ENCODE measurements around the gene RIPPLY3.
"Not testable (repeated sequence)": the region's sequence is repeated elsewhere in the genome, so short reads cannot be mapped to it uniquely, and the experiment has no call there.

Gene RIPPLY3

DNA sequence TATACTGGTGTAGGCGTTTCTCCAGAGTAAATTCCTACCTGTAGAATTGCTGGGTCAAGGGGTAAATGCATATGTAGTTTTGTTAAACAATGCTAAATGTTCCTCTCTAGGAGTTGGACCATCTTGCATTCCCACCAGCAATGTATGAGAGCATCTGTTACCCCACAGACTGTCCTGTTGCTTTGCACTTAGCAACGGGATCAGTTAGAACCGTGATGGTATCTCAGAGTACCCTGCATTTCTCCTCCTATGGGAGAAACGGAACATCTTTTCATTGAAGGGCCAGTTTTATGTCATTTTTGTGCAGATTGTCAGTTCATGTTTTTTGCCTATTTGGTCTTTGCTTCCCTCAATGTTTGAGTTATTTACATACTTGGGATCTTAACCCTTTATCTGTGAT, 18.0 kb upstream of the RIPPLY3 start:
- Histone ChIP-seq H3K9ac (no peak overlapping the region), H3K27ac (no peak overlapping the region), H3K79me2 (no peaks in the 10 kb centered on the region), H3K36me3 (ENCODE audit: control insufficient read depth, insufficient read depth, low read length) (no peaks in the 10 kb centered on the region), H3K9me3 (ENCODE audit: control insufficient read depth, low read length) (no peaks in the 10 kb centered on the region), H3K4me3 (ENCODE audit: low read depth, low read length) (no peak overlapping the region), H3K4me2 (ENCODE audit: low read length) (no peak overlapping the region), H3K4me1 (no peaks in the 10 kb centered on the region), H3K27me3 (ENCODE audit: control insufficient read depth, insufficient read depth, low read length) (no peaks in the 10 kb centered on the region), H2AFZ (no peak overlapping the region)
- TF ChIP-seq, protein P1, sequence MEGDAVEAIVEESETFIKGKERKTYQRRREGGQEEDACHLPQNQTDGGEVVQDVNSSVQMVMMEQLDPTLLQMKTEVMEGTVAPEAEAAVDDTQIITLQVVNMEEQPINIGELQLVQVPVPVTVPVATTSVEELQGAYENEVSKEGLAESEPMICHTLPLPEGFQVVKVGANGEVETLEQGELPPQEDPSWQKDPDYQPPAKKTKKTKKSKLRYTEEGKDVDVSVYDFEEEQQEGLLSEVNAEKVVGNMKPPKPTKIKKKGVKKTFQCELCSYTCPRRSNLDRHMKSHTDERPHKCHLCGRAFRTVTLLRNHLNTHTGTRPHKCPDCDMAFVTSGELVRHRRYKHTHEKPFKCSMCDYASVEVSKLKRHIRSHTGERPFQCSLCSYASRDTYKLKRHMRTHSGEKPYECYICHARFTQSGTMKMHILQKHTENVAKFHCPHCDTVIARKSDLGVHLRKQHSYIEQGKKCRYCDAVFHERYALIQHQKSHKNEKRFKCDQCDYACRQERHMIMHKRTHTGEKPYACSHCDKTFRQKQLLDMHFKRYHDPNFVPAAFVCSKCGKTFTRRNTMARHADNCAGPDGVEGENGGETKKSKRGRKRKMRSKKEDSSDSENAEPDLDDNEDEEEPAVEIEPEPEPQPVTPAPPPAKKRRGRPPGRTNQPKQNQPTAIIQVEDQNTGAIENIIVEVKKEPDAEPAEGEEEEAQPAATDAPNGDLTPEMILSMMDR (IDR thresholded peaks at IDR 0.05), result no peak

DNA sequence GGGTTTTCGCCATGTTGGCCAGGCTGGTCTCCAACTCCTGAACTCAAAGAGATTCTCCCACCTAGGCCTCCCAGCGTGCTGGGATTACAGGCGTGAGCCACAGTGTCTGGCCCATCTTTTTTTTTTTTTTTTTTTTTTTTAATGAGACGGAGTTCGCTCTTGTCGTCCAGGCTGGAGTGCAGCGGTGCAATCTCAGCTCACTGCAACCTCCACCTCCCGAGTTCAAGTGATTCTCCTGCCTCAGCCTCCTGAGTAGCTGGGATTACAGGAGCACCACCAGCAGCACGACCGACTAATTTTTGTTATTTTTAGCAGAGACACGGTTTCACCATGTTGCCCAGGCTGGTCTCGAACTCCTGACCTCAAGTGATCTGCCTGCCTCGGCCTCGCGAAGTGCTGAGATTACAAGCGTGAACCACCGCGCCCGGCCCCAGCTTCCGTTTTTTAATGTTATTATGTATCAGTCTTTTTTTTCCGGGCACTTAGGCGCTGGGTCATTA, 17.3 kb upstream of the RIPPLY3 start:
- not testable (repeated sequence) for H3K36me3 ChIP-seq (ENCODE audit: control insufficient read depth, insufficient read depth, low read length); H3K9me3 ChIP-seq (ENCODE audit: control insufficient read depth, low read length); H3K79me2 ChIP-seq; H3K4me1 ChIP-seq; H3K27me3 ChIP-seq (ENCODE audit: control insufficient read depth, insufficient read depth, low read length)
- Histone ChIP-seq H3K9ac (peak overlapping the region; percentile 28), H3K27ac (peak overlapping the region; percentile 86), H3K4me3 (ENCODE audit: low read depth, low read length) (peak overlapping the region; percentile 58), H3K4me2 (ENCODE audit: low read length) (peak overlapping the region; percentile 92), H2AFZ (peak overlapping the region; percentile 95)

DNA sequence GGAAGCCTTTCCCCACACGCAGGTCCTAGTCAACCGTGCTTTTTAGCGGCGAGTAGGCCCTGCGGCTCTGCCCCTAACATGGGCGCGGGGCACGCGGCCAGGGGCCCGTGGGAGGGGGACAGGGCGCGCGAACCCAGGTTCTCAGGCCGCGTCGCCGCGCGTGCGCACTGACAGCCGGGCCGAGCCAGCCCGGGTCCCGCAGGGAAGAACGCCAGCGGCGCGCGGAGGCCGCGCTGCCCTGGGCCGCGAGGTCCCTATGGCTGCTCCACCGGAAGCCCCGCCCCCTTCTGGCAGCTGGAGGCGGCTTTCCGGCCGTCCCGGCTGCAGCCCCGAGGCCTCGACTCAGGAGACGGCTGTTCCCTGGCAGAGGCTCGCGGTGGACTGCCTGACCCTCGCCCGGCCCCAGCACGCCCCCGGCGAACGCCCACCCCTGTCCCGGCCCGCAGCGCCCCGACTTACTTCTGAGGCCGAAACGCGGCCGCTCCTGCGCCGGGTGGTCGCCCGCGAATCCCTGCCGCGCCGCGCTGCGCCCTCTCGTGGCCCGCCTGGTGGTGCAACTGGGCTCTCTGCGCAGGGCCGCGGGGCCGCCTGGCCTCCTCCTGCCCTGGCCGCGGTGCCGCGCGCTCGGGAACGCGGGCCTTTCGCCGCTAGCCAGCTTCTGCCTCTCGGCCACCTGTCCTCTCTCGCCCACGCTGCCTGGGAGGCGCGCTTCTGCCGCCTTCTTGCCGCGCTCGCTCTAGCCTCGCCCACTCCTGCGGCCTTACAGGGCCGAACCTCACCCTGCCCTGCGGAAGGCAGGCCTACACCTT, 16.6 kb upstream of the RIPPLY3 start:
- H3K27ac ChIP-seq, result peak overlapping the region; percentile 86

DNA sequence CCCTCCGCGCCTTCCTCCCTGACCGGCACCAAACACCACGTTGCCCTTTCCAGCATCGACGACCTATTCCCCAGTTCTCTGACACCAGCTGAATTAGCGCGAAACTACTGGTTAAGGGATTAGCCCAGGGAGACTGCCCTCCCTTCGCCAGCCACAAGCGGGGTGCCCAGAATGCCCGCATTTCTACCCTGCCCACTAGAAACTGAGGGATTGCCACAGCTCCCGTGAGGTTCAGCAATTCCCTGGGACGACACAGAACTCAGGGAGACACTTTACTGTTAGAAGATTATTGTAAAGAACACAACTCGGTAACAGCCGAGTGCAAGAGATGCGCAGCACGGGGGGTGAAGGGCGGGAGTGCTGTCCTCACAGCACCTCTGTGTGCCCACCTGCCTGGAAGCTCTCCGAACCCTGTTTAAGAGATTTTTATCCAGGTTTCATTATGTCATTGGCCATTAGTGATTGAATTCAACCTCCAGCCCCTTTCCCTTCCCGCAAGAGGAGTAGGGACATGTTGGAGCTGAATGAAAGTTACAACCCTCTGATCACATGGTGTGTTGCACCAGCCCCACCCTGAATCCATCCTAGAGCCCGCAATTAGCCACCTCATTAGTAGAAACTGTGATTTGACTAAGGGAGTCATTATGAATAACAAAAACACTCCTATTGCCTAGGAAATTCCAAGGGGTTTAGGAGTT, 15.8 kb upstream of the RIPPLY3 start:
- Histone ChIP-seq H3K27me3 (ENCODE audit: control insufficient read depth, insufficient read depth, low read length) (no peaks in the 10 kb centered on the region), H3K4me1 (no peaks in the 10 kb centered on the region), H3K4me2 (ENCODE audit: low read length) (peak overlapping the region; percentile 92), H3K27ac (peak overlapping the region; percentile 86), H3K4me3 (ENCODE audit: low read depth, low read length) (peak overlapping the region; percentile 58), H3K79me2 (no peaks in the 10 kb centered on the region), H3K36me3 (ENCODE audit: control insufficient read depth, insufficient read depth, low read length) (no peaks in the 10 kb centered on the region), H3K9ac (no peak overlapping the region), H2AFZ (peak overlapping the region; percentile 95), H3K9me3 (ENCODE audit: control insufficient read depth, low read length) (no peaks in the 10 kb centered on the region)
- TF ChIP-seq, protein P1 (IDR thresholded peaks at IDR 0.05), result no peak

More for the DNA sequence above, 16.6 kb upstream of the RIPPLY3 start:
- peak overlapping the region; percentile 95 for H2AFZ ChIP-seq
- H3K9me3 ChIP-seq (ENCODE audit: control insufficient read depth, low read length), result no peaks in the 10 kb centered on the region
- H3K4me2 ChIP-seq (ENCODE audit: low read length), result peak overlapping the region; percentile 92
- H3K9ac ChIP-seq, result peak overlapping the region; percentile 28
- H3K4me1 ChIP-seq, result no peaks in the 10 kb centered on the region
- no peaks in the 10 kb centered on the region for H3K79me2 ChIP-seq
- TF ChIP-seq, protein P1 (IDR thresholded peaks at IDR 0.05), result peak; percentile 84
- H3K27me3 ChIP-seq (ENCODE audit: control insufficient read depth, insufficient read depth, low read length), result no peaks in the 10 kb centered on the region
- H3K4me3 ChIP-seq (ENCODE audit: low read depth, low read length), result peak overlapping the region; percentile 58
- no peaks in the 10 kb centered on the region for H3K36me3 ChIP-seq (ENCODE audit: control insufficient read depth, insufficient read depth, low read length)

DNA sequence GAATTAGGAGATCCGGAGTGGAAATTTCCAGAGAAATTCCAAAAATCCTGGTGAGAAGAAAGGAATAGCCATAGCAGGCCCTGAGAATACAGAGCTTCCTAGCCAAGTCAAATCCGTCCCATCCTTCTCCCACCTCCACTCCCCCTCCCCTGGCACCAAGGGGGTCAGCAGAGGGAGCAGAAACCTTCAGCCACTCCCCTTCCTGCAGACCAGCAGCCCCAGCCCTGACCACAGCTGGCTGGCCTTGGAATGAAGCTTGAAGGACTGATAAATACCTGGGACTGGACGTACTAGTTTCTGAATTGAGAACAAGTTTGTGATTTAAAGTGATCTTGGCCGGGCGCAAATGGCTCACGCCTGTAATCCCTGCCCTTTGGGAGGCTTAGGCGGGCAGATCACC, 13.8 kb upstream of the RIPPLY3 start:
- no peaks in the 10 kb centered on the region for H3K9me3 ChIP-seq (ENCODE audit: control insufficient read depth, low read length)
- no peak overlapping the region for H2AFZ ChIP-seq
- H3K4me2 ChIP-seq (ENCODE audit: low read length), result no peak overlapping the region
- no peaks in the 10 kb centered on the region for H3K79me2 ChIP-seq
- H3K4me1 ChIP-seq, result no peaks in the 10 kb centered on the region
- no peak overlapping the region for H3K4me3 ChIP-seq (ENCODE audit: low read depth, low read length)
- no peak overlapping the region for H3K27ac ChIP-seq
- H3K36me3 ChIP-seq (ENCODE audit: control insufficient read depth, insufficient read depth, low read length), result no peaks in the 10 kb centered on the region
- no peak overlapping the region for H3K9ac ChIP-seq
- H3K27me3 ChIP-seq (ENCODE audit: control insufficient read depth, insufficient read depth, low read length), result no peaks in the 10 kb centered on the region
- TF ChIP-seq, protein P1 (IDR thresholded peaks at IDR 0.05), result no peak
